Hippocampal formation (tissue), 2 donors: Measurements from ENCODE around the gene NTPCR.
"Not testable (repeated sequence)": the region's sequence is repeated elsewhere in the genome, so short reads cannot be mapped to it uniquely, and the experiment has no call there.

Source experiments
- DNase-seq, 2 donors: peaks; one replicate each; lab custom pipeline; 2025; lab: John Stamatoyannopoulos, UW

NTPCR gene

DNA sequence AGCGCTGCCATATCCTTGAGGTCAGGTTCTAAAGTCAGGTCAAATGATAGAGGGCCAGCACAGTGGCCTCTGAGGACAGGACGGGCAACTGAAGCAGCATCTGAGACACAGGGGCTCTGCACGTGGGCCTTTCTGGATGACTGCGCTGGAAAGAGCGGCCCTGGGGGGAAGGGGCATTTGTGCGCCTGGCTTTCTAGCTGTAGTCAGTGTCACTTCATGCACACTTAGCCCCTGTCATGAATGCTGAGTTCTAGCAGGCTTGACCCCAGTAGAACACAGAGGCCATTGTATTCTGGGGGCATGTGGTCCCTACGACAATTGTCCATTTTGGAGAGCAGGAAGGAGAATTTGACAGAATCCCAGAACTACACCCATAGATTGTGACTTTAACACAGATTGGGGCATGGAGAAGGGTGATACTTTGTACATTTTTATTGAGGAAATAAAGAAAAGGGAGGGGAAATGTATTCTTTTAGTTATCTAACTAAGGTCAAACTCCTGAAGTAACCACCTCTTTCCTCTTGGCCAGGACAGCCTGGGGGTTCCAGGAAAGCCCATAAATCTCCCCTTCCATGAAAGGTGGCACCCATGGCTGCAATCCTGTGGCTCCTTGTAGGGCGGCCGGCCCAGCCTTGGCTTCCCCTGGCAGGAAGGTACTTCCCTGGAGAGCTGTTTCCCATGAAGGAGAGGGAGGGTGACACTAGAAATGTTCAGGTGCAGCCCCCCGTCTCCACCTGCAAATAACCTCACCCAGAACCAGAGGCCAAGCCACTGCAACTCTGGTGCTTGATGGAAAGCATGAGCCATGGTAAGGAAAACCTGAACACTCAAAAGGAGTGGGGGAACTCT is 34.4 kb downstream of the NTPCR start:
- DNase-seq: peak; percentile 32 to 61

DNA sequence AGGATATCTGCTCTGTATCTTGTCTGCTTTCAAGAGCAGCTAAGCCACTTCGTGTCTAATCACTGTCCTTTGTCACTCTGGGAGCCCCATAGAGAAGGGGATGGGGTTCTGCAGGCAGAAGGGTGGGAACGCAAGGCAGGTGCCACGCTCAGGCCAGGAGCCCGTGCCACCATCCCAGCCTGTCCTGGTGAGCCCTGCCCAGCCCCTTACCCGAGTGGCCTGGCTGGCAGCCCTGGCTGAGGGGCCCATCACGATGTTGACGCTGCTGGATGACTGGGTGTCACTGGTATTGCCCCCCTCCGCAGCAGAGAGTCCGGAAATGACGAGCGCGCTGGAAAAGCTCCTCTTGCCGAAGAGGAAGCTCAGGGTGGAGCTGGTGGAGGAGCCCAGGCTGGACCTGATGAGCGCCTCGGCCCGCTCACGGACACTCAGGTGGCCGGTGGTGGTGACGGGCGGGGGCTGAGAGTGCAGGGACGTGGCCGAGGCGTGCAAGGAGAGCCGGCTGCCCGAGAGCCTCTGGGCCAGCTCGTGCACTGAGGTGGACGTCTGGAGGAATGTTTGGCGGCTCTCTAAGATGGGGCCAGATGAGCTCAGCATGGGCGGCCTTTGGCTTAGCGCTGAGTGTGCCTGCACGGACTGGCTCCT is 35.6 kb downstream of the NTPCR start:
- DNase-seq: no peak

DNA sequence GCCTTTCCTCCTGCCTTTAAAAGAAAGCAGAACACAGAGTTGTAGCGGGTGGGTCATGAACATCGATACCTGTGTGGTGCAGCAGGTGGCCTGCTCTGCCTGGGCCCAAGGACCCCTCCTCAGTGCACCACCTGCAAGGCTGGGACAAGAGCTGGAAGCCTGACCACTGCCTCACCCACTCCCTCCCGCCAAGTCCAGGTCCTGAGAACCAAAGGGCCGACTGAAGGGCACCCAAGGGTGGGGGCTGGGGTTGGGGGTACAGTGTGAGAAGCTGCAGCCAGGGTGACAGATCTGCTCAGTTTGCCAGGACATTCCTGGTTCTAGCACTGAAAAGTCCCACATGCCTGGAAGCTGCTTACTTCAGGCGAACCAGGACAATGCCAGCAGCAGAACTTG is 36.1 kb downstream of the NTPCR start:
- DNase-seq: no peak

DNA sequence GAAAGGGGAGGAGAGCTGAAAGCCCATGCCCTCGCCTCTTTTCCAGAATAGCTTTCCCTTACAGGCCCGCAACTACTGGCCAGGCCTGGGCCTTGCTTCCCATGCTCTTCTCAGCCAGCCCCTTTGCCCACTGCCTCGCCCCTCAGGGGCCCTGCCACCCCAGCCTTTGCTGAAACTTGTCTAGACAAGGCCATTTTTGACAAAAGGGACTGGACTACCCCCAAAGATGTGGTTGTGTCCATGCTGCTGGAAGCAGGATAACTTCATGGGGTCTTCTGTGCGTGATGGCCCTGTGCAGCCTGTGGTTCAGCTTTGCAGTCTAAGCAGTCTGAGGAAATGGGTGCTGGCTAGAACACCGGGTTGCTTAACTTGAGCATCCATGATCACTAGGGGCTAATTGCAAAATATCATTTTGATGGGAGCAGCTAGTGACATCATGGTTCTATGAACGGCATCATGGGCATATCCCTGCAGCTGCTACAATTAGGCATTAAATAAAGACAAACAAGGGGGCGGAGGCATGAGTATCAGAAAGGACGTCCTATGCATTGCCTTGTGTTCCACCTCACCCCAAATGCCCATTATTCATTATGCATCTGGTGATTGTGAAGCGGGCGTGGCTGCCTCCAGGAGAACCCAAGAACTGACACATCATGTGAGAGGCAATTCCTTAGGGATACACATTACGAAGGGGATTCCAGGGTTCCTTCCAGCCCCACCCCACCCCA is 36.8 kb downstream of the NTPCR start:
- no peak for DNase-seq

DNA sequence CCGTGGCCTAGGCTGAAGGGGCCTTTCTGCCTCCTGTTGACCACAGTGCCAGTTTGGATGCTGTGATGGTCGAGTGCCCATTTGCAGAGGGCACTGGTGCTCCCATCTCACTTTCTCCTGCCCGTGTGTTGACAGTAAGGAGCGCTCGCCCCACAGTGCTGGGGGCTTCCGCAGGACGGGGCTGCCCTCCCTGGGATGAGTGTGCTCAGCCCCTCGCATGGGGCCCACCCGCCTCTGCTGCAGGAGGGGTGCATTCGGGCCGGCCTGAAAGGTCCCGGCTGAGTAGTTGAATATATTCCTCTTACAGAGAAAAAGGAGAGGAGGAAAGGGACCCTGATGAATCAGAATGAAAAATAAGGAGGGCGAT is 37.3 kb downstream of the NTPCR start:
- DNase-seq: no peak

DNA sequence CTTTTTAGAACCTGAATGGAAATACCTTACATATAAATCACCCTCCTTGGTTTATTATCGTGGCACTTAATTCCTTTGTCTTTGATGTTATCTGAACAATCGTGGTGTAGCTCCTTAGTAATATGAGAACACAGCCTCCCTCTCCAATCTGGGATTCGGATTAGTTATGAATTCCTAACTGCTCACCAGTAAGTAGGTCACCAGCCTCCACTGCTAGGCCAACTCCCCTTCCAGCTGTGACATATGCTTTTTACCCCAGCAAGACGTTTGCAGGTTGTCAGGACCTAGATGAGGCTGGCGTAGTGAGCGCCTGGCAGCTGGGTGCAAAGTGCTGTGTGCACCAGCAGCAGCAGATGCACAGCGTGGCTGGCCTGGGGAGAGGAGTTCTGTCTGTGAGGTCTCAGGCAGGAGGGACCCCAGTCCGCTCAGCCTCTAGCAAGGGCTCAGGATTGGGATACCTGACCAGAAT is 38.2 kb downstream of the NTPCR start:
- no peak for DNase-seq

DNA sequence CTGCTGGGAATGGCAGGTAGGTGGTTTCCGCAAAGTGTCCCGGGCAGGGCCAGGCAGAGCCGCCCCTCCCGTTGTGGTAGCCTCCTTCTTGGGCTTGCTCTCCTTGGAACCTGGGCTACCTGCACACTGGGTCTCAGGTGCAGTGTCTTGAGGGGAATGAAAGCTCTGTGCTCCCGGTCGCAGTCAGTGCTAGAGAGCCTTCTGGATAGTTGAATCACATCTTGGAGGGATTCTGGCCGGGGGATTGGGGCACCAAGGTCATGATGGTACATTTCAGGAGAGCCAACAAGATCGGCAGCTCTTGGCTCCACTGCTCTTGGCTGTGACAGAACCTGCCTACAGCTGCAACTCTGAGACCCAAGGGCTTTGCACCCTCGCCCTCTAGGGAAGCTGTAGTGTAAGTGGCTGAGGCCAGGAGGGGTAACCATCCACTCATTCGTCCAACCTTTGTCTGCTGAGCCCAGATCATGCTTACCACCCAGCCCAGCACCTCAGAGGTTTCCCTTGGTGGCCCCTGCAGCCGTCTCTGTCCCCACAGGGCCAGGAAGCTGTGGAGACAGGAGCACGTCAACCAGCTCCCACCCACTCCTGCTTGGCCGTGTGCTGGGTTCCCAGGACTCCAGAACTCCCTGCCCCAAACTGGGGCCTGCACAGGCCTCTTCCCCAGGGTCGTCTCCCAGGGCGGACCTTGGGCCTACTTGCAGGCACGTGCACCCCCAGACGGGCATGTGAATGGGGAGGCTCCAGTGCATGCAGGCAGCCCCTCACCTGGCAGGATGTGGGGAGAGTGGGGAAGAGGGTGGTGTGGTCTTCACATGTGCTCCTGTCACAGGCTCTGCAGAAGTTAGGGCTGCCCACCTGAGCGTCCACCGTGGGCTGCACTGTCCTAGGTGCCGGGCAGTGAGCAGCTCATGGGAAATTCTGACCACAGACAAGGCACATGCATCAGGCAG is 40.0 kb downstream of the NTPCR start:
- DNase-seq: no peak

DNA sequence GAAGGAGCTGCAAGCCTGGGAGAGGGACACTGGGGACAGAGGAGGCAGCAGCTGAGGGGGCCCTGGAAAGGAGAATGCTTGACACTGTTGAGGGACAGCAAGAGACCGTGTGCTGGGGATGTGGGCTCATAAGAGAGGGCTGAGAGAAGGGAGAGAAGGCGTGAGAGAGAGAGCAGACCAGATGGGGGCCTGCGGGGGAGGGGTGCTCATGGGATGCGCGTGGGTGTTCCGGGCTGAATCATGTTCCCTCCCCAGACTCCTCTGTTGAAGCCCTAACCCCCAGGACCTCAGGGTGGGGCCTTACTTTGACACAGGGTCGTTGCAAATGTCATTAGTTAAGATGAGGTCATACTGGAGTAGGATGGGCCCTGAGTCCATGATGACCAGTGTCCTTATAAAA is 40.8 kb downstream of the NTPCR start:
- no peak for DNase-seq

DNA sequence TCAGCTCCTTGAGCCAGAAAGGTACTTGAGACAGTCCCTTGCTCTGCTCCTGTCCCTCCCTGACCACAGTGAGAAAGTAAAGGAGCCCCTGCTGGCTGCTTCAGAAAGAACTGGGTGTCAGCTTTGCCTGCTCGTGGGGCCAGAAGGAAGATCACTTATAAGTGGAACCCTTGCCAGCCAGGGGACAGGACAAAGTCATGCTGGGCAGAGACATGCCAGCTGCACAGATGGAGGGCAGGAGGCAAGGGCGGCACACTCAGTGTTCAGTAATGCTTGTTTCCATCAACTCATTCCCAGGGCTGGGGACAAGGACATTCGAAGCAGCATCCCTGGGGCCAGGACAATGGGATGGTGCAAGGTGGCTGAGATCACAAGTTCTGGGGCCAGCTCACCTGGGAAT is 41.8 kb downstream of the NTPCR start:
- no peak for DNase-seq

DNA sequence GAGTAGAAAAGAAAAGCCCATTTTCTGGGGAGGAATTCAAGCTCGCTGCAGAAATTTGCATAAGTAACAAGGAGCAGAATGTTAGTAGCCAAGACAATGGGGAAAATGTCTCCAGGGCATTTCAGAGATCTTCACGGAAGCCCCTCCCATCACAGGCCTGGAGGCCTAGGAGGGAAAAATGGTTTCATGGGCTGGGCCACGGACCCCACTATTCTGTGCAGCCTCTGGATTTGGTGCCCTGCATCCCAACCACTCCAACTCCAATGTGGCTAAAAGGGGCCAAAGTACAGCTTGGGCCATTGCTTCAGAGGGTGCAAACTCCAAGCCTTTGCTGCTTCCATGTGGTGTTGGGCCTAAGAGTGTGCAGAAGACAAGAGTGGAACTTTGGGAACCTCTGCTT is 43.1 kb downstream of the NTPCR start:
- DNase-seq: no peak

DNA sequence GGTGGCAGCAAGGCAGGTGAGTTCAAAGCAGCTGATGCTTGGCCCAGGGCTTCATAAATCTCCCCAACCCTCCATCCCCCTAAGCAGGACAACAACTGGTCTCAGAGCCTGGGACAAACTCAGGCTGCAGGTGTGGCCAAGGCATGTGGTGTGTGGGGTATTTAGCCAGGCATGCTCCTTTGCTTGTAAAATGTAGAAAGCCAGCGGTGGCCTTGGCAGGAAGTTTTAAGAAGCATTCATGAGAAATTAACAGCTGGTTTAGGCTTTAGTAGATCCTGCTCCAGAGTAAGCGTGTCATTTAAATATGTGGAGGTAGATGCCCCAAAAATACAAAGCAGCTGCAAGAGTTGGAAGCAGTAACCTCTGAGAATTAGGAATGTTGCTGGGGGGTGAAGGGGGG is 44.8 kb downstream of the NTPCR start:
- no peak for DNase-seq

DNA sequence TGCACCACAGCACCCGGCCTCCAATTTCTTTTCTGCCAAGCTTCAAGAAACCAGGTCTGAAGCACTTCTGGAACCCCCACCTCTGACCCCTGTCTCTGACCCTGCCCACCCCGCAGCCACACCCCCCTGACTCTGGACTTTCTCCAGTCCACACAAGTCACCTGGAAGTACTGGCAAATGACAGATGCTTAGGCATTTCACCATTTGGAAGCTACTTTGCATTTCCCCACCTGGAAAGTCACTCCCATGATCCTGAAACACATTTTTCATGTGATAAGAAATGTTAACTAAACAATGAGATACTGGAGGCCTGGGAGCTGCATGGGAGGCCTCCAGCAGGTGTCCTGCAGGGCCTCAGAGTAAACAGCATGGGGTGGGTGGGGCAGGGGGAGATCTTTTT is 45.7 kb downstream of the NTPCR start:
- DNase-seq: no peak

DNA sequence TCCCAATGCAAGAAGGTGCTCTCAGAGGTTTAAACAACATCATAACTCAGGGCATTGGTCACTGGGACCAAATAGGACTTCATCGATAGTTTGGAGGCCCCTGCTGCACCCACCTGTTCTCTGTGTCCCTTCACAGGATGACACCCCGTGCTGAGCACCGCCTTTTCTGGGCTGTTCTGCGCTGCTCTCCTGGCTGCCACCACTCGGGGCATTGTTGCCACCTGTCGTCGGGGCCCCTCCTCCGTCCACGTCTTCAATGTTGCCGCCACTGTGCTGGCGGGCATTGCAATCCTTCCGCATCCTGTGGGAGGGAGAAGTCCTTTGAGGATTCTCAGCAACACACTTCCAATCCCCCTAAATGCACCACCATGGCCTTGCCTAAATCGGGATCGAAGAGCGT is 47.7 kb downstream of the NTPCR start:
- DNase-seq: no peak

DNA sequence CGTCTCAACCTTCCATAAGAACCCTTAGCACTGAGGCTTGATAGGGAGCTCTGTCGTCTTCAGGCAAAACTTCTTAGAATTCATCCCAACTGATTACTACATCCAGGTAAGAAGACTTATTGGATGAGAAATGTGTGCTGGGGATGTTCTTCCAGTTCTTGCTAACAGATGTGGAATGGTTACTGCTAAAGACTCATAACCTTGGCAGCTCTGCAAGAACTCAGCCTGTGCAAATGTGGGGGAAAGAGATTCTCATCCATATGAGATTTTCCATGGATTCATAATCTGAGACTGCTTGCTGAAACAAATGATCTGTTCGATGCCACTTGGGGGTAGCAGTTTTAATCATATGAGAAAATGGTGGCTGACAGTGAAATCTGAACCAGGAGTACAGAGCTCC is 48.2 kb downstream of the NTPCR start:
- no peak for DNase-seq

DNA sequence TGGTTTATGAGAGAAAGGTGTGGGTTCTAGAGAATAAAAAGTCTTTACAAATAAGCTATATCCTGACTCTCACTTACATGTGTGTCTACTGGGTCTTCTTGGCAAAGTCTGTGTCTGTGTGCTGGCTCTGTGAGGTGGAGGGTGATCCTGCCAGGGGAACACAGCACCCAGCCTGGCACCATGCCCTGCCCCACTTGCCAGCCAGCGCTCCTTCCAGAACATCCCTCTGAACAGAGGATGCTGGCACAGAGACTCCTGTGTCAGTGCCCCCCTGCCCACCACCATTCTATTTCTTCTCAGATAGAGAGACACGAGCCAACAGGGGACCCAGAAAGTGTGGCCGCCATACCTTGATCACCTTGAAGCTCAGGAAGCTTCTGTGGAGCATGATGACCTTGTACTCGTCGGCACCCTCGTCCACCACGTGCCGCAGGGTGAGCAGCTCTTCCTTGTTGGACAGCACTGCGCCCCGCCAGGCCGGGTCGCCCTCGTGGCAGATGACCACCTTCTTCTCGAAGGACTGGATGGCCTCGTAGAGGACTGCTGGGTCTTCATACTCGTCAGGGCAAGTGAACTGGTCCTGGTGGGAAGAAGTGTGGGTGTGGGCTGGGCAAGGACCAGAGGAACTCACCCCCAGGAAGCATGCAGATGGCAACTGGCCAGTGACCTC is 49.7 kb downstream of the NTPCR start:
- no peak for DNase-seq

DNA sequence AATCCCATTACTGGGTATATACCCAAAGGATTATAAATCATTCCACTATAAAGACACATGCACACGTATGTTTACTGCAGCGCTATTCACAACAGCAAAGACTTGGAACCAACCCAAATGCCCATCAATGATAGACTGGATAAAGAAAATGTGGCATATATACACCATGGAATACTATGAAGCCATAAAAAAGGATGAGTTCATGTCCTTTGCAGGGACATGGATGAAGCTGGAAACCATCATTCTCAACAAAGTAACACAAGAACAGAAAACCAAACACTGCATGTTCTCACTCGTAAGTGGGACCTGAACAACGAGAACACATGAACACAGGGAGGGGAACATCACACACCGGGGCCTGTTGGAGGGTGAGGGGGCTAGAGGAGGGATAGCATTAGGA is 53.2 kb downstream of the NTPCR start:
- DNase-seq: not testable (repeated sequence)

DNA sequence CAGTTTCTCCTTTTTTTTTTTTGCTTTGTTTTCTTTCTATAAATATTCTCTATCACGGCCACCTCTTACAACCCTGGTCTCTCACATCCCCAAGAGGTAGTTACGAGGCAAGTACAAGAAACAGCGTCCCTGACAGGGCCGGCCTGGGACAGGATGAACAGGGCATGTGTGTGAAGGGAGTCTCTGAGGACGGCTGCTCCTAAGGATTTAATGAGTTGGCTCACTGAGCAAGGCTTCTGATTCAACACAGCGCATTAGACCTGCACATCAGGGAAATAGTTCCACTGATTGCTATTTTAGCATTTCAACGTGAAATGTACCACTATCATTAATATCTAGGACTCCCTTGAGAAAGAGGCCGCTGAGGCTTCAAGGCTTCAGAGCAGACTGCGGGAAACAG is 54.0 kb downstream of the NTPCR start:
- DNase-seq: no peak

DNA sequence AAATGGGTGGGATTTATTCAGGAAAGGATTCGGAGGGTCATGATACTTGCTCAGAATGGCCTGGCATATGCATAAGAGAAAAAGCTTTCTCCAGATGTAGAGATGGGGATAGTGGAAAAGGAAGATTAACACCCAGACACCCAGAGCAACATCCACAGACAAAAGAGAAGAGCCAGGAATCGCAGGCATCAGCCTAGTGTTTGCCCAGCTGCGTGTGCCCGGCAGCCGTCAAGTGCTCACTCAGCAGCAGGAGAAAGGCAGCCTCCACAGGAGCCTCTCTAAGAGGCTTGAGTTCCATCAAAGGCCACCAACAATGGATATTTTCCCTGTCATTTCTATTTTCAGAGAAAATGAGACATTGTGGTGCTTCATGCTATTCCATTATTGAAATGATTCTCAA is 54.7 kb downstream of the NTPCR start:
- DNase-seq: no peak

DNA sequence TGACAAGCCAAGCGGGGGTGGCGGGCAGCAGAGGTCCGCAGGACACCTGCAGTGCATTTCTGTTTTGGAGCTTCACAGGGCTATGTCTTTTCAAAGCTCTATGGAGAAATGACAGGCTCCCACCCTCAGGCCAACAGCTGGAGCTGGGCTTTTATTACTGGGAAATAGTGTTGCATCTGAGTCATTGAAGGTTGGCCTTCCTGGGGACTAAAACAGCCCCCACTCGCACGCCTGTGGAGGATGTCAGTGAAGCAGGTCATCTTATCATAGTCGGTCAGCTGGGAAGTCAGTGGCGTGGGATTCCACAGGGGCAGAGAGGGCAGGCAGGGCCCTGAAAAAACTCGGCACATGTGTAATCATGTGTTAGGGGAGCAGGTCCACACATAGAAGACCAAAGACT is 55.3 kb downstream of the NTPCR start:
- no peak for DNase-seq

DNA sequence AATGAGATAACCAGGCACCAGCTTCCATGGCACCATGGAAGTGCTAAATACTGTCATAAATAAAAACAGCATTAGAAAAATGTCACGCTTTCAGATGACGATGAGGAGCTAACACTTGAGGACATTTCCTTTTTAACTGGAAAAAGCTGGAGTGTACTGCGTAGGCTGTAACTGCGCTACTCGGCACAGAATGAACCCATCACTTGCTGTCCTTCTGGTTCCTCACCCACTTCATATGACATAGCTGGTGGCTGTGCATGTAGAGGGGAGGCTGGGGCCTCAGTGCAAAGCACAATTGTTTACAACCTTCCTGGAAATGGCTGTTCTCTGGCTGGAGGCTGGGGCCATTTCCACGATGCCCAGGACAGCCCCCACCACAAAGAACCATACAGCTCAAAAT is 55.7 kb downstream of the NTPCR start:
- peak in 1 of 2 donors; percentile 10 for DNase-seq

DNA sequence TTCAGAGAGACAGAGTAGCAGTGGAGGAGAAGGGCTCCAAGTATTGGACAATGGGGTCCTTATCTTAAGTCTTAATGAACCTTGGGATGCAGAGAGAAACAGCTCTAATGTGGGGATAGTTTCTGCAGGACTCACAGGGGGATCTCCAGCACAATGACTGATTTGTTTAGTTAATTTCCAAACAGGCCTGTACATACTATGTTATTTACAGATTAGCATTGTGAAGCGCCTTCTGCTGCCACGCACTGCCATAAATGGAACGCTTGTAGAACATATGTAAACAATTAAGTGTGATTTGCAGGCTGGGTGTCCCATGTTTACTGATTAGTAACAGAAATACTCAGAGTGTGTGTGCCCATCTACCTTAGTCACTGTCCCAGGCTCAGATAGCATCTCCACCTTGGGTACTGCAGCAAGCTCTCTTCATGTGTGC is 56.1 kb downstream of the NTPCR start:
- DNase-seq: no peak
